Smooth muscle cell (in vitro differentiated cells): ENCODE data around the gene NEK3. TPM values are rescaled to one million over a fixed set of nuclear protein-coding genes. Genes with fewer than 3 reads are reported as not detected.
"Not testable (repeated sequence)": the region's sequence is repeated elsewhere in the genome, so short reads cannot be mapped to it uniquely, and the experiment has no call there.

Source experiments
- DNase-seq: peaks from one replicate; lab custom pipeline; 2025; ENCODE audit not compliant: unreplicated experiment; lab: John Stamatoyannopoulos, UW
- H2AFZ ChIP-seq: fragments of 200-600 bp; sonication (generic); 2 replicates; pipeline ENCODE4 v1.6.0; 2016; ENCODE audit warnings: antibody characterized with exemption, low read depth, mild to moderate bottlenecking
- H3F3A ChIP-seq: fragments of 200-600 bp; sonication (generic); 2 replicates; pipeline ENCODE4 v1.6.0; 2017; ENCODE audit warnings: antibody characterized with exemption, low read depth
- H3K27ac ChIP-seq: fragments of 200-600 bp; sonication (generic); 2 replicates; pipeline ENCODE4 v1.5.1; 2016; ENCODE audit warnings: low read depth, mild to moderate bottlenecking
- H3K27me3 ChIP-seq: fragments of 200-600 bp; sonication (generic); 2 replicates; pipeline ENCODE4 v1.6.1; 2016; ENCODE audit warnings: low read depth, mild to moderate bottlenecking
- H3K36me3 ChIP-seq: fragments of 200-600 bp; sonication (generic); 2 replicates; pipeline ENCODE4 v1.5.1; 2016; ENCODE audit warnings: low read depth
- H3K4me1 ChIP-seq: fragments of 200-600 bp; sonication (generic); 2 replicates; pipeline ENCODE4 v1.5.1; 2016; ENCODE audit warnings: low read depth
- H3K4me2 ChIP-seq: fragments of 200-600 bp; sonication (generic); 2 replicates; pipeline ENCODE4 v1.6.0; 2016; ENCODE audit warnings: mild to moderate bottlenecking
- H3K4me3 ChIP-seq: fragments of 200-600 bp; sonication (generic); 2 replicates; pipeline ENCODE4 v1.5.1; 2016; ENCODE audit warnings: mild to moderate bottlenecking
- H3K79me2 ChIP-seq: fragments of 200-600 bp; sonication (generic); 2 replicates; pipeline ENCODE4 v1.6.0; 2016; ENCODE audit warnings: low read depth, mild to moderate bottlenecking
- H3K9ac ChIP-seq: fragments of 200-600 bp; sonication (generic); 2 replicates; pipeline ENCODE4 v1.6.0; 2016; ENCODE audit warnings: low read depth
- H3K9me3 ChIP-seq: fragments of 200-600 bp; sonication (generic); replicated peaks from 2 replicates; pipeline ENCODE4 v1.5.1; 2016; ENCODE audit warnings: low read depth
- H4K20me1 ChIP-seq: fragments of 200-600 bp; sonication (generic); 2 replicates; pipeline ENCODE4 v1.6.0; 2016; ENCODE audit warnings: low read depth
- CTCF ChIP-seq: fragments of 200-600 bp; sonication (generic); IDR thresholded peaks from 2 replicates; pipeline ENCODE4 v1.5.1; 2017; ENCODE audit warnings: borderline replicate concordance, mild to moderate bottlenecking, antibody characterized with exemption; ENCODE audit not compliant: insufficient read depth, poor library complexity, severe bottlenecking
- WGBS: methylation state at CpG from one replicate; pipeline ENCODE4 v1.1.7; 2016; ENCODE audit warnings: low lambda C conversion rate; 5-methylcytosine and 5-hydroxymethylcytosine counted together
- polyA plus RNA-seq: library from polyadenylated mRNA; unstranded; fragments of >200 nt; fragmentation: Nextera tagmentation; extraction: Ambion mirVana; gene quantifications from 2 replicates; pipeline ENCODE4 v1.2.1, GENCODE V29; 2016
- total RNA-seq: library from RNA; depleted of rRNA; stranded (reverse); fragments of >200 nt; gene quantifications from 2 replicates; pipeline ENCODE4 v1.2.3, GENCODE V29; 2014

Gene NEK3
- total and polyA plus RNA-seq, 2 experiments from 2014 or later, result 24.5 to 33.8 TPM

GRCh38 chr13:52173373-52173772, 14.0 kb upstream of the NEK3 start:
- Histone ChIP-seq H3K4me1 (no peaks in the 10 kb centered on the region), H2AFZ (no peak overlapping the region), H3K4me2 (no peak overlapping the region), H3K4me3 (no peak overlapping the region), H3K27ac (no peak overlapping the region), H3K79me2 (no peaks in the 10 kb centered on the region), H3K36me3 (peaks cover 21% of the 10 kb centered on the region), H3K27me3 (no peaks in the 10 kb centered on the region), H3F3A (no peaks in the 10 kb centered on the region), H3K9ac (no peak overlapping the region), H3K9me3 (no peaks in the 10 kb centered on the region), H4K20me1 (no peaks in the 10 kb centered on the region)
- DNase-seq, result no peak
- WGBS, result 96% methylated on average over 3 of the region's 3 CpGs
- TF ChIP-seq CTCF, result no peak

GRCh38 chr13:52171686-52172085, 12.3 kb upstream of the NEK3 start:
- not testable (repeated sequence) for H3K4me1 ChIP-seq, H3F3A ChIP-seq, DNase-seq, H3K79me2 ChIP-seq, H2AFZ ChIP-seq, H3K4me3 ChIP-seq, H3K9me3 ChIP-seq, H4K20me1 ChIP-seq, H3K27ac ChIP-seq, H3K4me2 ChIP-seq, H3K9ac ChIP-seq, H3K27me3 ChIP-seq
- H3K36me3 ChIP-seq, result peaks cover 22% of the 10 kb centered on the region
- WGBS, result 95% methylated on average over 1 of the region's 1 CpG

- not testable (repeated sequence) for H3K9ac ChIP-seq, H3K9me3 ChIP-seq, H4K20me1 ChIP-seq, H3K79me2 ChIP-seq, H3K4me3 ChIP-seq, H3K27me3 ChIP-seq, H2AFZ ChIP-seq, H3K27ac ChIP-seq, H3K4me2 ChIP-seq, H3K4me1 ChIP-seq, H3F3A ChIP-seq, DNase-seq
- H3K36me3 ChIP-seq, result peaks cover 22% of the 10 kb centered on the region
- WGBS, result 73% methylated on average over 1 of the region's 1 CpG
Measured at GRCh38 chr13:52170828-52171391, 11.5 kb upstream of the NEK3 start.

GRCh38 chr13:52169839-52170238, 10.4 kb upstream of the NEK3 start:
- Histone ChIP-seq H3K9ac (no peak overlapping the region), H3K9me3 (no peaks in the 10 kb centered on the region), H3K36me3 (peaks cover 16% of the 10 kb centered on the region), H3K4me1 (no peaks in the 10 kb centered on the region), H3K27ac (no peak overlapping the region), H3F3A (no peaks in the 10 kb centered on the region), H3K4me3 (no peak overlapping the region), H2AFZ (no peak overlapping the region), H3K4me2 (no peak overlapping the region), H3K27me3 (no peaks in the 10 kb centered on the region), H3K79me2 (no peaks in the 10 kb centered on the region), H4K20me1 (no peaks in the 10 kb centered on the region)
- DNase-seq, result no peak
- no peak for TF ChIP-seq CTCF
- 94% methylated on average over 5 of the region's 5 CpGs for WGBS

GRCh38 chr13:52165411-52165810, 6.0 kb upstream of the NEK3 start:
- no peak overlapping the region for H3K27ac ChIP-seq
- no peak for DNase-seq
- H3K9me3 ChIP-seq, result no peaks in the 10 kb centered on the region
- no peaks in the 10 kb centered on the region for H3F3A ChIP-seq
- no peaks in the 10 kb centered on the region for H3K27me3 ChIP-seq
- no peak overlapping the region for H3K4me2 ChIP-seq
- H3K79me2 ChIP-seq, result no peaks in the 10 kb centered on the region
- no peak overlapping the region for H3K4me3 ChIP-seq
- H3K36me3 ChIP-seq, result peaks cover 12% of the 10 kb centered on the region
- H2AFZ ChIP-seq, result no peak overlapping the region
- peaks cover 14% of the 10 kb centered on the region for H3K4me1 ChIP-seq
- WGBS, result 85% methylated on average over 2 of the region's 2 CpGs
- no peak overlapping the region for H3K9ac ChIP-seq
- TF ChIP-seq CTCF, result no peak
- H4K20me1 ChIP-seq, result no peaks in the 10 kb centered on the region
